ENCODE data around the gene BOD1L1.

DNA sequence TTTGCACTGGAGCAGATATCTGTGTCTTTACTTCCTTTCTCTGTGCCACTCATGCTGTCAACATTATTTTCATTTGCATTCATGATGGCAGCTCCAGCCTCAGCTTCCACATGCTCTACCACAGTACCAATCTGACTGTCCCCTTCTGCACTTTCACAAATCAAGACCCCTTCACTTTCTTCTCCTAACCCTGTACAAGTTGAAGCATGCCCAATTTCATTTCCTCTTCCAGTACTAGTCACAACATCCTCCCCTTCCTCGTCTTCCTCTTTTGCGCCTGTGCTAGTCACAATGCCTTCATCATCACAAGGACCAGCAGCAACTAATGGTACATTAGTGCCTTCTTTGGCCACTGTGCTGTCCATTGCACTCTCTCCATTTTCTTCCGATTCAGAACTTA lies 26.5 kb downstream of the BOD1L1 start:
- TF ChIP-seq, protein P1, sequence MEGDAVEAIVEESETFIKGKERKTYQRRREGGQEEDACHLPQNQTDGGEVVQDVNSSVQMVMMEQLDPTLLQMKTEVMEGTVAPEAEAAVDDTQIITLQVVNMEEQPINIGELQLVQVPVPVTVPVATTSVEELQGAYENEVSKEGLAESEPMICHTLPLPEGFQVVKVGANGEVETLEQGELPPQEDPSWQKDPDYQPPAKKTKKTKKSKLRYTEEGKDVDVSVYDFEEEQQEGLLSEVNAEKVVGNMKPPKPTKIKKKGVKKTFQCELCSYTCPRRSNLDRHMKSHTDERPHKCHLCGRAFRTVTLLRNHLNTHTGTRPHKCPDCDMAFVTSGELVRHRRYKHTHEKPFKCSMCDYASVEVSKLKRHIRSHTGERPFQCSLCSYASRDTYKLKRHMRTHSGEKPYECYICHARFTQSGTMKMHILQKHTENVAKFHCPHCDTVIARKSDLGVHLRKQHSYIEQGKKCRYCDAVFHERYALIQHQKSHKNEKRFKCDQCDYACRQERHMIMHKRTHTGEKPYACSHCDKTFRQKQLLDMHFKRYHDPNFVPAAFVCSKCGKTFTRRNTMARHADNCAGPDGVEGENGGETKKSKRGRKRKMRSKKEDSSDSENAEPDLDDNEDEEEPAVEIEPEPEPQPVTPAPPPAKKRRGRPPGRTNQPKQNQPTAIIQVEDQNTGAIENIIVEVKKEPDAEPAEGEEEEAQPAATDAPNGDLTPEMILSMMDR (IDR thresholded peaks at IDR 0.05) = no peak
- no peak for TF ChIP-seq POLR2A (IDR thresholded peaks at IDR 0.05)
